Suprapubic skin (tissue), 4 donors: ENCODE results near the gene MAST2.

Experiments used
- EP300 ChIP-seq: sonication (generic); formaldehyde crosslinking; IDR thresholded peaks from one replicate; pipeline ENCODE4 v1.6.1; 2017; ENCODE audit warnings: antibody characterized with exemption
- POLR2A ChIP-seq, 2 donors: fragments of 450-650 bp; IDR thresholded peaks; one replicate each; pipeline ENCODE4 v1.6.1; 2017; ENCODE audit warnings: antibody characterized with exemption in 2 of 2, mild to moderate bottlenecking in 2 of 2, moderate library complexity in 2 of 2
- POLR2AphosphoS5 ChIP-seq, 3 donors: sonication (generic); formaldehyde crosslinking; IDR thresholded peaks; one replicate each; pipeline ENCODE4 v1.6.1; 2017; ENCODE audit warnings: antibody characterized with exemption in 3 of 3
- TF ChIP-seq, protein P1 (sequence below), 2 donors: fragments of 200-600 bp in 1 of 2; fragments of 450-650 bp in 1 of 2; sonication (generic) in 1 of 2; IDR thresholded peaks; one replicate each; pipeline ENCODE4 v1.5.1; 2016 to 2019; ENCODE audit warnings: antibody characterized with exemption in 2 of 2, mild to moderate bottlenecking in 1 of 2, moderate library complexity in 1 of 2

GRCh38 chr1:46067652-46068051 lies 264.2 kb downstream of the MAST2 start:
- TF ChIP-seq, protein P1, sequence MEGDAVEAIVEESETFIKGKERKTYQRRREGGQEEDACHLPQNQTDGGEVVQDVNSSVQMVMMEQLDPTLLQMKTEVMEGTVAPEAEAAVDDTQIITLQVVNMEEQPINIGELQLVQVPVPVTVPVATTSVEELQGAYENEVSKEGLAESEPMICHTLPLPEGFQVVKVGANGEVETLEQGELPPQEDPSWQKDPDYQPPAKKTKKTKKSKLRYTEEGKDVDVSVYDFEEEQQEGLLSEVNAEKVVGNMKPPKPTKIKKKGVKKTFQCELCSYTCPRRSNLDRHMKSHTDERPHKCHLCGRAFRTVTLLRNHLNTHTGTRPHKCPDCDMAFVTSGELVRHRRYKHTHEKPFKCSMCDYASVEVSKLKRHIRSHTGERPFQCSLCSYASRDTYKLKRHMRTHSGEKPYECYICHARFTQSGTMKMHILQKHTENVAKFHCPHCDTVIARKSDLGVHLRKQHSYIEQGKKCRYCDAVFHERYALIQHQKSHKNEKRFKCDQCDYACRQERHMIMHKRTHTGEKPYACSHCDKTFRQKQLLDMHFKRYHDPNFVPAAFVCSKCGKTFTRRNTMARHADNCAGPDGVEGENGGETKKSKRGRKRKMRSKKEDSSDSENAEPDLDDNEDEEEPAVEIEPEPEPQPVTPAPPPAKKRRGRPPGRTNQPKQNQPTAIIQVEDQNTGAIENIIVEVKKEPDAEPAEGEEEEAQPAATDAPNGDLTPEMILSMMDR (IDR thresholded peaks at IDR 0.05), result no peak
- no peak for TF ChIP-seq POLR2A (IDR thresholded peaks at IDR 0.05)
- no peak for TF ChIP-seq EP300
- no peak for TF ChIP-seq POLR2AphosphoS5 (IDR thresholded peaks at IDR 0.05)
